H1 (cell line): ENCODE data around the gene SLC1A4.

Experiments
- EZH2 ChIP-seq: fragments of 200-600 bp; sonication (generic); IDR thresholded peaks from 2 replicates; pipeline ENCODE4 v1.7.1; 2012; ENCODE audit warnings: low read depth, mild to moderate bottlenecking, moderate library complexity, low read length, inconsistent platforms; ENCODE audit not compliant: severe bottlenecking
- MAFK ChIP-seq: IDR thresholded peaks from 2 replicates; pipeline ENCODE4 v1.6.1; 2012; ENCODE audit warnings: low read depth, mild to moderate bottlenecking, improper control_type of control experiment, low read length
- MAX ChIP-seq: IDR thresholded peaks from 2 replicates; pipeline ENCODE4 v1.6.1; 2012; ENCODE audit warnings: inconsistent platforms
- POLR2A ChIP-seq, 2 experiments: IDR thresholded peaks; 1 replicate in 1 of 2; 2 replicates in 1 of 2; pipeline ENCODE4 v1.6.1; 2011; ENCODE audit warnings: low read depth in 2 of 2, low read length in 2 of 2, mild to moderate bottlenecking in 2 of 2; ENCODE audit errors: control extremely low read depth in 1 of 2
- POLR2AphosphoS5 ChIP-seq: IDR thresholded peaks from 2 replicates; pipeline ENCODE4 v1.6.1; 2011; ENCODE audit warnings: low read depth, low read length
- RFX5 ChIP-seq: IDR thresholded peaks from 2 replicates; pipeline ENCODE4 v1.6.1; 2011; ENCODE audit warnings: low read depth, low read length, improper control_type of control experiment, borderline replicate concordance
- SIN3A ChIP-seq, 2 experiments: IDR thresholded peaks in 1 of 2; conservative IDR thresholded peaks in 1 of 2; 2 replicates each; pipeline ENCODE4 v1.6.1; 2011 to 2012; ENCODE audit warnings: low read length in 2 of 2, improper control_type of control experiment in 1 of 2, low read depth in 1 of 2, mild to moderate bottlenecking in 1 of 2
- TCF12 ChIP-seq: IDR thresholded peaks from 2 replicates; pipeline ENCODE4 v1.6.1; 2011; ENCODE audit warnings: low read depth, mild to moderate bottlenecking, low read length
- USF2 ChIP-seq: IDR thresholded peaks from 2 replicates; pipeline ENCODE4 v1.6.1; 2011; ENCODE audit warnings: low read length, improper control_type of control experiment
- YY1 ChIP-seq: IDR thresholded peaks from 2 replicates; pipeline ENCODE4 v1.6.1; 2011; ENCODE audit warnings: low read depth, mild to moderate bottlenecking, low read length
- TF ChIP-seq, protein P1 (sequence below), 3 experiments: IDR thresholded peaks; 1 replicate in 2 of 3; 2 replicates in 1 of 3; pipeline versions ENCODE4 v1.5.1 to v1.6.1; 2011; ENCODE audit warnings: low read length in 3 of 3, mild to moderate bottlenecking in 3 of 3, inconsistent platforms in 2 of 3, low read depth in 1 of 3, moderate library complexity in 1 of 3; ENCODE audit not compliant: insufficient read depth in 1 of 3; ENCODE audit errors: control extremely low read depth in 1 of 3

GRCh38 chr2:64972876-64973275 is 16.3 kb upstream of the SLC1A4 start:
- TF ChIP-seq MAFK (no peak), POLR2A (IDR thresholded peaks at IDR 0.05; ENCODE audit: control extremely low read depth in 1 of 2, low read depth in 2 of 2, low read length in 2 of 2) (no peak), SIN3A (conservative IDR thresholded peaks at IDR 0.05 in 1 of 2, IDR thresholded peaks at IDR 0.05 in 1 of 2; ENCODE audit: low read depth in 1 of 2, low read length in 2 of 2) (no peak), TCF12 (no peak), YY1 (no peak), RFX5 (no peak), EZH2 (no peak), POLR2AphosphoS5 (no peak), USF2 (no peak), MAX (no peak)
- TF ChIP-seq, protein P1, sequence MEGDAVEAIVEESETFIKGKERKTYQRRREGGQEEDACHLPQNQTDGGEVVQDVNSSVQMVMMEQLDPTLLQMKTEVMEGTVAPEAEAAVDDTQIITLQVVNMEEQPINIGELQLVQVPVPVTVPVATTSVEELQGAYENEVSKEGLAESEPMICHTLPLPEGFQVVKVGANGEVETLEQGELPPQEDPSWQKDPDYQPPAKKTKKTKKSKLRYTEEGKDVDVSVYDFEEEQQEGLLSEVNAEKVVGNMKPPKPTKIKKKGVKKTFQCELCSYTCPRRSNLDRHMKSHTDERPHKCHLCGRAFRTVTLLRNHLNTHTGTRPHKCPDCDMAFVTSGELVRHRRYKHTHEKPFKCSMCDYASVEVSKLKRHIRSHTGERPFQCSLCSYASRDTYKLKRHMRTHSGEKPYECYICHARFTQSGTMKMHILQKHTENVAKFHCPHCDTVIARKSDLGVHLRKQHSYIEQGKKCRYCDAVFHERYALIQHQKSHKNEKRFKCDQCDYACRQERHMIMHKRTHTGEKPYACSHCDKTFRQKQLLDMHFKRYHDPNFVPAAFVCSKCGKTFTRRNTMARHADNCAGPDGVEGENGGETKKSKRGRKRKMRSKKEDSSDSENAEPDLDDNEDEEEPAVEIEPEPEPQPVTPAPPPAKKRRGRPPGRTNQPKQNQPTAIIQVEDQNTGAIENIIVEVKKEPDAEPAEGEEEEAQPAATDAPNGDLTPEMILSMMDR (IDR thresholded peaks at IDR 0.05; ENCODE audit: control extremely low read depth in 1 of 3, insufficient read depth in 1 of 3, low read depth in 1 of 3, low read length in 3 of 3) = no peak
